Prostate gland (tissue), 2 donors: Measurements from ENCODE around the gene DPP3.

Source experiments
- POLR2A ChIP-seq: fragments of 450-650 bp; IDR thresholded peaks from one replicate; pipeline ENCODE4 v1.6.1; 2016; ENCODE audit warnings: antibody characterized with exemption, mild to moderate bottlenecking
- POLR2AphosphoS5 ChIP-seq: sonication (generic); formaldehyde crosslinking; IDR thresholded peaks from one replicate; pipeline ENCODE4 v1.6.1; 2017; ENCODE audit warnings: antibody characterized with exemption
- TF ChIP-seq, protein P1 (sequence below), 4 experiments: fragments of 200-600 bp in 2 of 4; fragments of 450-650 bp in 2 of 4; sonication (generic) in 2 of 4; IDR thresholded peaks; 1 replicate in 3 of 4; 2 replicates in 1 of 4; pipeline ENCODE4 v1.5.1; 2016 to 2019; ENCODE audit warnings: antibody characterized with exemption in 4 of 4, mild to moderate bottlenecking in 2 of 4, moderate library complexity in 2 of 4

DNA sequence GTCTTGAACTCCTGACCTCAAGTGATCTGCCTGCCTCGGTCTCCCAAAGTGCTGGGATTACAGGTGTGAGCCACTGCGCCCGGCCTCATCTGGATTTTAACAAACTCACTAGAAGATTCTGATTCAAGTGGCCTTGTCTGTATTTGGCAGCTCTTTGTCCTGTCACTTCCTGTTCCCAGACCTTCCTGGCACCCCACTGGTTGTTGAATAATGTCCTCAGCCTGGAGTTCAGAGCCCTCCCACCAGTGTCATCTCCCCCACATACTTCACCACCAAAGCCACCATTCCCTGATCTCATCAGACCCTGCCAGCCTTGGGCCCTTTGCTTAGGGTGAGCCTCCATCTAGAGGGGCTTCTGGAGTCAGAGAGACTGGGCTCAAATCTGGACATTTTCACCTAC is 10.2 kb upstream of the DPP3 start:
- TF ChIP-seq, protein P1, sequence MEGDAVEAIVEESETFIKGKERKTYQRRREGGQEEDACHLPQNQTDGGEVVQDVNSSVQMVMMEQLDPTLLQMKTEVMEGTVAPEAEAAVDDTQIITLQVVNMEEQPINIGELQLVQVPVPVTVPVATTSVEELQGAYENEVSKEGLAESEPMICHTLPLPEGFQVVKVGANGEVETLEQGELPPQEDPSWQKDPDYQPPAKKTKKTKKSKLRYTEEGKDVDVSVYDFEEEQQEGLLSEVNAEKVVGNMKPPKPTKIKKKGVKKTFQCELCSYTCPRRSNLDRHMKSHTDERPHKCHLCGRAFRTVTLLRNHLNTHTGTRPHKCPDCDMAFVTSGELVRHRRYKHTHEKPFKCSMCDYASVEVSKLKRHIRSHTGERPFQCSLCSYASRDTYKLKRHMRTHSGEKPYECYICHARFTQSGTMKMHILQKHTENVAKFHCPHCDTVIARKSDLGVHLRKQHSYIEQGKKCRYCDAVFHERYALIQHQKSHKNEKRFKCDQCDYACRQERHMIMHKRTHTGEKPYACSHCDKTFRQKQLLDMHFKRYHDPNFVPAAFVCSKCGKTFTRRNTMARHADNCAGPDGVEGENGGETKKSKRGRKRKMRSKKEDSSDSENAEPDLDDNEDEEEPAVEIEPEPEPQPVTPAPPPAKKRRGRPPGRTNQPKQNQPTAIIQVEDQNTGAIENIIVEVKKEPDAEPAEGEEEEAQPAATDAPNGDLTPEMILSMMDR (IDR thresholded peaks at IDR 0.05): no peak
- TF ChIP-seq POLR2A: no peak
- no peak for TF ChIP-seq POLR2AphosphoS5
